GM18909 (cell line): ENCODE results near the gene BRD3.
A peak's percentile ranks its signal among the peaks of the same experiment; 100 is the strongest.
"Not testable (repeated sequence)": the region's sequence is repeated elsewhere in the genome, so short reads cannot be mapped to it uniquely, and the experiment has no call there.

ENCODE experiments used
- ATAC-seq: cut with Tn5 transposase; IDR thresholded peaks from one replicate; pipeline ENCODE4 v1.9.1; 2021; ENCODE audit warnings: mild to moderate bottlenecking; ENCODE audit not compliant: unreplicated experiment, poor library complexity

BRD3 gene

GRCh38 chr9:134067904-134068743 lies at the start of gene BRD3:
BRD3 (minus strand) TSS chr9:134068026; CDS start chr9:134053477, 14,549 bp downstream.
- ATAC-seq: peak; percentile 79

GRCh38 chr9:134112561-134112960 lies 44.7 kb upstream of the BRD3 start:
- no peak for ATAC-seq

GRCh38 chr9:134111064-134111463 lies 43.2 kb upstream of the BRD3 start:
- no peak for ATAC-seq

GRCh38 chr9:134103391-134103998 lies 35.7 kb upstream of the BRD3 start:
- ATAC-seq: no peak

GRCh38 chr9:134101623-134102149 lies 33.9 kb upstream of the BRD3 start:
- no peak for ATAC-seq

GRCh38 chr9:134101133-134101532 lies 33.3 kb upstream of the BRD3 start:
- not testable (repeated sequence) for ATAC-seq

GRCh38 chr9:134100040-134100439 lies 32.2 kb upstream of the BRD3 start:
- no peak for ATAC-seq

- no peak for ATAC-seq
These were observed 31.4 kb upstream of the BRD3 start for GRCh38 chr9:134099123-134099761.

- no peak for ATAC-seq
These were observed 22.1 kb upstream of the BRD3 start for GRCh38 chr9:134089972-134090371.

GRCh38 chr9:134088063-134088725 lies 20.4 kb upstream of the BRD3 start:
- ATAC-seq: no peak

GRCh38 chr9:134085674-134086073 lies 17.8 kb upstream of the BRD3 start:
- ATAC-seq: no peak

GRCh38 chr9:134083451-134083850 lies 15.6 kb upstream of the BRD3 start:
- ATAC-seq: no peak

- no peak for ATAC-seq
These were observed 8.8 kb upstream of the BRD3 start for GRCh38 chr9:134076644-134077043.

GRCh38 chr9:134075689-134076088 lies 7.9 kb upstream of the BRD3 start:
- ATAC-seq: not testable (repeated sequence)

GRCh38 chr9:134073500-134073899 lies 5.7 kb upstream of the BRD3 start:
- ATAC-seq: no peak

GRCh38 chr9:134072683-134073082 lies 4.9 kb upstream of the BRD3 start:
- ATAC-seq: not testable (repeated sequence)

GRCh38 chr9:134071149-134071548 lies 3.3 kb upstream of the BRD3 start:
- ATAC-seq: no peak

- ATAC-seq: no peak
These were observed 1.9 kb upstream of the BRD3 start for GRCh38 chr9:134069480-134070399.

GRCh38 chr9:134068744-134069479 lies 1.1 kb upstream of the BRD3 start:
- no peak for ATAC-seq
